Fibroblast of lung (primary cell): ENCODE measurements around the gene DTX3. TPM values are rescaled to one million over a fixed set of nuclear protein-coding genes. Genes with fewer than 3 reads are reported as not detected.

Source experiments
- DNase-seq, 2 donors: peaks; one replicate each; pipeline versions ENCODE4 v3.0.0 to v3.0.0-alpha.2; 2010; ENCODE audit warnings: low read depth in 2 of 2
- H2AFZ ChIP-seq: 2 replicates; pipeline ENCODE4 v1.5.1; 2012; ENCODE audit warnings: low read length, control low read depth, inconsistent platforms
- H3K27ac ChIP-seq: 2 replicates; pipeline ENCODE4 v1.5.1; 2011; ENCODE audit warnings: low read length, control low read depth; ENCODE audit not compliant: insufficient read depth
- H3K27me3 ChIP-seq: 2 replicates; pipeline ENCODE4 v1.5.1; 2011; ENCODE audit warnings: mild to moderate bottlenecking, low read length; ENCODE audit not compliant: control insufficient read depth, insufficient read depth
- H3K36me3 ChIP-seq: 2 replicates; pipeline ENCODE4 v1.5.1; 2011; ENCODE audit warnings: low read length; ENCODE audit not compliant: control insufficient read depth, insufficient read depth
- H3K4me1 ChIP-seq: 2 replicates; pipeline ENCODE4 v1.5.1; 2011; ENCODE audit warnings: low read length; ENCODE audit not compliant: control insufficient read depth, insufficient read depth; ENCODE audit errors: extremely low read depth
- H3K4me2 ChIP-seq: 2 replicates; pipeline ENCODE4 v1.5.1; 2011; ENCODE audit warnings: low read length, control low read depth; ENCODE audit not compliant: insufficient read depth; ENCODE audit errors: extremely low read depth
- H3K4me3 ChIP-seq, 4 experiments: fragments of 200-600 bp in 1 of 4; sonication (generic) in 1 of 4; replicated peaks in 1 of 4; 2 replicates each; pipeline ENCODE4 v1.5.1; 2011 to 2016; ENCODE audit warnings: low read length in 4 of 4, low read depth in 3 of 4, mild to moderate bottlenecking in 3 of 4, control low read depth in 2 of 4, inconsistent platforms in 1 of 4, mixed read lengths in 1 of 4; ENCODE audit not compliant: insufficient read depth in 1 of 4; ENCODE audit errors: control extremely low read depth in 1 of 4
- H3K79me2 ChIP-seq: 2 replicates; pipeline ENCODE4 v1.5.1; 2012; ENCODE audit warnings: mild to moderate bottlenecking, low read length, inconsistent platforms; ENCODE audit not compliant: control insufficient read depth, insufficient read depth
- H3K9ac ChIP-seq: 2 replicates; pipeline ENCODE4 v1.5.1; 2011; ENCODE audit warnings: mild to moderate bottlenecking, low read length, control low read depth; ENCODE audit not compliant: insufficient read depth
- H3K9me3 ChIP-seq: 2 replicates; pipeline ENCODE4 v1.5.1; 2012; ENCODE audit warnings: low read depth, low read length; ENCODE audit not compliant: control insufficient read depth, insufficient read depth
- H4K20me1 ChIP-seq: 2 replicates; pipeline ENCODE4 v1.5.1; 2011; ENCODE audit warnings: low read length; ENCODE audit not compliant: control insufficient read depth, insufficient read depth; ENCODE audit errors: extremely low read depth
- CTCF ChIP-seq, 2 donors: IDR thresholded peaks in 1 of 2; conservative IDR thresholded peaks in 1 of 2; 1 replicate in 1 of 2; 2 replicates in 1 of 2; pipeline ENCODE4 v1.5.1; 2011 to 2012; ENCODE audit warnings: low read length in 2 of 2, control low read depth in 1 of 2, inconsistent platforms in 1 of 2, low read depth in 1 of 2, mild to moderate bottlenecking in 1 of 2
- EZH2 ChIP-seq: IDR thresholded peaks from 2 replicates; pipeline ENCODE4 v1.5.1; 2012; ENCODE audit warnings: low read length, control low read depth, mild to moderate bottlenecking; ENCODE audit errors: missing control alignments
- polyA plus RNA-seq, 2 donors: library from polyadenylated mRNA; depleted of rRNA in 1 of 2; stranded (reverse) in 1 of 2; unstranded in 1 of 2; fragments of >200 nt; gene quantifications; 2 replicates each; pipeline ENCODE4 v1.2.1, GENCODE V29; 2011 to 2012; ENCODE audit warnings: missing spikeins in 1 of 2
- total RNA-seq: library from RNA; depleted of rRNA; stranded (reverse); fragments of >200 nt; gene quantifications from 2 replicates; pipeline ENCODE4 v1.2.1, GENCODE V29; 2014

Gene DTX3
- total and polyA plus RNA-seq, 2 donors (not counting 1 experiment from before 2014, with no cell fraction given): 12.1 to 30.4 TPM

DNA sequence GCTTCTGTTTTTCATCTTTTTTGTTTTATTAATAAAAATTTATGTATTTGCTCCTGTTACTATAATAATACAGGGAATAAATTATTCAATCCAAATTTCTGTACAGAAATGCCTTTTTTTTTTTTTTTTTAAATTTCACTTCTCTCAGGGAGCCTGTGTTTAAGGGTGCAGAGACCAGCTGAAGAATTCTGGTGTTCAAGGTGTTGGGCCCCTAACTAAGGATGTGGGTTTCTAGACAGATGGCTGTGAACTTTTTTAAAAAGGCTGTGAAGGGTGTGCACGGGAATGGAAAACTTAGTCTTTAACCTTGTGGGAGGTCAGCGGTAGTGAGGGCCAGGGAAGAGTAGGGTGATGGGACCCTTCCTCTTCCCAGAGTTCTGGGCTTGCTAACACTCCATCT lies 1.3 kb upstream of the DTX3 start:
- no peaks in the 10 kb centered on the region for H3K27me3 ChIP-seq
- no peaks in the 10 kb centered on the region for H3K79me2 ChIP-seq
- no peak overlapping the region for H3K4me3 ChIP-seq
- H3K4me2 ChIP-seq: no peak overlapping the region
- H4K20me1 ChIP-seq: no peaks in the 10 kb centered on the region
- no peaks in the 10 kb centered on the region for H3K36me3 ChIP-seq
- no peak overlapping the region for H2AFZ ChIP-seq
- no peak overlapping the region for H3K27ac ChIP-seq
- DNase-seq: no peak
- no peak for TF ChIP-seq CTCF (conservative IDR thresholded peaks at IDR 0.05 in 1 of 2, IDR thresholded peaks at IDR 0.05 in 1 of 2; ENCODE audit: low read depth in 1 of 2, low read length in 2 of 2)
- no peak for TF ChIP-seq EZH2
- peaks cover 5% of the 10 kb centered on the region for H3K4me1 ChIP-seq
- no peak overlapping the region for H3K9ac ChIP-seq
- H3K9me3 ChIP-seq: no peaks in the 10 kb centered on the region

- H2AFZ ChIP-seq: peak overlapping the region; percentile 85
- H3K9ac ChIP-seq: no peak overlapping the region
Observed at GRCh38 chr12:57603815-57604453, 690 bp upstream of the DTX3 start.

More at GRCh38 chr12:57603815-57604453, 690 bp upstream of the DTX3 start:
- Histone ChIP-seq H3K9me3 (no peaks in the 10 kb centered on the region), H3K36me3 (peaks cover 2% of the 10 kb centered on the region), H3K4me3 (peak overlapping the region; percentile 37 to 79 (median 60)), H3K4me1 (peaks cover 5% of the 10 kb centered on the region), H3K27ac (no peak overlapping the region), H3K4me2 (peak overlapping the region; percentile 61), H3K79me2 (no peaks in the 10 kb centered on the region), H3K27me3 (no peaks in the 10 kb centered on the region), H4K20me1 (no peaks in the 10 kb centered on the region)
- TF ChIP-seq EZH2: no peak
- no peak for TF ChIP-seq CTCF (conservative IDR thresholded peaks at IDR 0.05 in 1 of 2, IDR thresholded peaks at IDR 0.05 in 1 of 2; ENCODE audit: low read depth in 1 of 2, low read length in 2 of 2)
- peak; percentile 63 to 78 for DNase-seq
